K562 (cell line): ENCODE measurements around the gene RSU1.

Experiments used
- ARID2 ChIP-seq: fragments of 450-650 bp; IDR thresholded peaks from 2 replicates; pipeline ENCODE4 v1.6.1; 2017; ENCODE audit warnings: antibody characterized with exemption, mild to moderate bottlenecking
- CBX5 ChIP-seq: IDR thresholded peaks from 2 replicates; pipeline ENCODE4 v1.6.1; 2014; ENCODE audit warnings: low read depth, borderline replicate concordance
- EZH2 ChIP-seq: IDR thresholded peaks from 2 replicates; pipeline ENCODE4 v1.6.1; 2012; ENCODE audit warnings: low read depth, mild to moderate bottlenecking, inconsistent platforms, low read length, borderline replicate concordance
- FOXA3 ChIP-seq, 2 experiments: fragments of 450-650 bp in 1 of 2; sonication (generic) in 1 of 2; formaldehyde crosslinking; IDR thresholded peaks in 1 of 2; conservative IDR thresholded peaks in 1 of 2; 2 replicates each; pipeline versions ENCODE4 v1.4.0 to v1.8.0; 2020 to 2022; ENCODE audit warnings: mild to moderate bottlenecking in 2 of 2, missing genetic modification reagents in 1 of 2
- GABPB1 ChIP-seq: sonication (generic); formaldehyde crosslinking; IDR thresholded peaks from 2 replicates; pipeline ENCODE4 v1.8.0; 2022; ENCODE audit warnings: mild to moderate bottlenecking, missing genetic modification reagents
- HNRNPUL1 ChIP-seq: fragments of 200-400 bp; formaldehyde crosslinking; IDR thresholded peaks from 2 replicates; pipeline ENCODE4 v1.6.1; 2017; ENCODE audit warnings: low read length
- IFI16 ChIP-seq: fragments of 250-450 bp; sonication (Bioruptor Pico); IDR thresholded peaks from 2 replicates; pipeline ENCODE4 v2.1.2; 2022; ENCODE audit warnings: mild to moderate bottlenecking, inconsistent platforms
- MCM3 ChIP-seq: fragments of 450-650 bp; IDR thresholded peaks from 2 replicates; pipeline ENCODE4 v1.6.1; 2016
- NR3C1 ChIP-seq: sonication (generic); formaldehyde crosslinking; IDR thresholded peaks from 2 replicates; pipeline ENCODE4 v1.8.1; 2022; ENCODE audit warnings: missing genetic modification reagents
- RBFOX2 ChIP-seq: fragments of 200-400 bp; formaldehyde crosslinking; IDR thresholded peaks from 2 replicates; pipeline ENCODE4 v1.6.1; 2017; ENCODE audit warnings: low read depth, mild to moderate bottlenecking, low read length, moderate library complexity
- TARDBP ChIP-seq: fragments of 450-650 bp; IDR thresholded peaks from 2 replicates; pipeline ENCODE4 v1.6.1; 2016
- YY1 ChIP-seq, 3 experiments: IDR thresholded peaks; 2 replicates each; pipeline ENCODE4 v1.6.1; 2011; ENCODE audit warnings: low read length in 2 of 3, mild to moderate bottlenecking in 2 of 3, moderate library complexity in 2 of 3, borderline replicate concordance in 1 of 3, control low read depth in 1 of 3, low read depth in 1 of 3; ENCODE audit not compliant: insufficient read depth in 3 of 3, insufficient replicate concordance in 2 of 3, control insufficient read depth in 1 of 3, insufficient read length in 1 of 3; ENCODE audit errors: extremely low read depth in 1 of 3
- TF ChIP-seq, protein P1 (sequence below), 3 experiments: IDR thresholded peaks in 2 of 3; conservative IDR thresholded peaks in 1 of 3; 2 replicates each; pipeline ENCODE4 v1.5.1; 2011 to 2012; ENCODE audit warnings: low read length in 3 of 3, mild to moderate bottlenecking in 3 of 3, control low read depth in 2 of 3, improper control_type of control experiment in 1 of 3, inconsistent platforms in 1 of 3, low read depth in 1 of 3, mixed read lengths in 1 of 3, moderate library complexity in 1 of 3; ENCODE audit not compliant: insufficient read depth in 2 of 3
- TF ChIP-seq, protein P2 (sequence below): sonication (generic); formaldehyde crosslinking; IDR thresholded peaks from 2 replicates; pipeline ENCODE4 v1.8.1; 2023; ENCODE audit warnings: mild to moderate bottlenecking, missing genetic modification reagents

DNA sequence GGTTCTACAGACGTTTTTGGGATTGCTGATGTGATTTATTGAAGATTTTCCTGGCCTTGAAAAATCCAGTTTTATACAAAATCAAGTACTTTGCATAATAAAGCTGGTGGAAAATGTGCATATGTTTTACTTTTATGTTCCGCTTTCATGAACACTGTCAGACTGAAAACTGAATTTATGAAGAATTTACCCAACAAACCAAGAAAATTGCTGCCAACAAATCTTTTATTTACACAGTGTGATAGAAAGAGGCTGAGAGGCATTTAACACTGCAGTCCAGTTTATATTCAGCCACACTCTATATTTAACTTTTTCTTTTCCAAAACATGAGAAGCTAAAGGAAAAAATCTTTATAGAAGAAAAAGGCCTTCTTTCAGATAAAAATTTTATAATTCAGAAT is 35.4 kb upstream of the RSU1 start:
- TF ChIP-seq YY1 (IDR thresholded peaks at IDR 0.05; ENCODE audit: borderline replicate concordance in 1 of 3, control insufficient read depth in 1 of 3, extremely low read depth in 1 of 3, insufficient read depth in 3 of 3, insufficient read length in 1 of 3, insufficient replicate concordance in 2 of 3, low read depth in 1 of 3, low read length in 2 of 3): no peak
- TF ChIP-seq NR3C1 (CRISPR knock-in tag): no peak
- TF ChIP-seq, protein P1, sequence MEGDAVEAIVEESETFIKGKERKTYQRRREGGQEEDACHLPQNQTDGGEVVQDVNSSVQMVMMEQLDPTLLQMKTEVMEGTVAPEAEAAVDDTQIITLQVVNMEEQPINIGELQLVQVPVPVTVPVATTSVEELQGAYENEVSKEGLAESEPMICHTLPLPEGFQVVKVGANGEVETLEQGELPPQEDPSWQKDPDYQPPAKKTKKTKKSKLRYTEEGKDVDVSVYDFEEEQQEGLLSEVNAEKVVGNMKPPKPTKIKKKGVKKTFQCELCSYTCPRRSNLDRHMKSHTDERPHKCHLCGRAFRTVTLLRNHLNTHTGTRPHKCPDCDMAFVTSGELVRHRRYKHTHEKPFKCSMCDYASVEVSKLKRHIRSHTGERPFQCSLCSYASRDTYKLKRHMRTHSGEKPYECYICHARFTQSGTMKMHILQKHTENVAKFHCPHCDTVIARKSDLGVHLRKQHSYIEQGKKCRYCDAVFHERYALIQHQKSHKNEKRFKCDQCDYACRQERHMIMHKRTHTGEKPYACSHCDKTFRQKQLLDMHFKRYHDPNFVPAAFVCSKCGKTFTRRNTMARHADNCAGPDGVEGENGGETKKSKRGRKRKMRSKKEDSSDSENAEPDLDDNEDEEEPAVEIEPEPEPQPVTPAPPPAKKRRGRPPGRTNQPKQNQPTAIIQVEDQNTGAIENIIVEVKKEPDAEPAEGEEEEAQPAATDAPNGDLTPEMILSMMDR (IDR thresholded peaks at IDR 0.05 in 2 of 3, conservative IDR thresholded peaks at IDR 0.05 in 1 of 3; ENCODE audit: insufficient read depth in 2 of 3, low read depth in 1 of 3, low read length in 3 of 3): no peak
- no peak for TF ChIP-seq RBFOX2
- TF ChIP-seq EZH2: no peak
- TF ChIP-seq IFI16 (CRISPR knock-in tag): no peak
- TF ChIP-seq GABPB1: no peak
- TF ChIP-seq FOXA3 (CRISPR knock-in tag; conservative IDR thresholded peaks at IDR 0.05 in 1 of 2, IDR thresholded peaks at IDR 0.05 in 1 of 2): no peak
- TF ChIP-seq CBX5: no peak
- TF ChIP-seq, protein P2, sequence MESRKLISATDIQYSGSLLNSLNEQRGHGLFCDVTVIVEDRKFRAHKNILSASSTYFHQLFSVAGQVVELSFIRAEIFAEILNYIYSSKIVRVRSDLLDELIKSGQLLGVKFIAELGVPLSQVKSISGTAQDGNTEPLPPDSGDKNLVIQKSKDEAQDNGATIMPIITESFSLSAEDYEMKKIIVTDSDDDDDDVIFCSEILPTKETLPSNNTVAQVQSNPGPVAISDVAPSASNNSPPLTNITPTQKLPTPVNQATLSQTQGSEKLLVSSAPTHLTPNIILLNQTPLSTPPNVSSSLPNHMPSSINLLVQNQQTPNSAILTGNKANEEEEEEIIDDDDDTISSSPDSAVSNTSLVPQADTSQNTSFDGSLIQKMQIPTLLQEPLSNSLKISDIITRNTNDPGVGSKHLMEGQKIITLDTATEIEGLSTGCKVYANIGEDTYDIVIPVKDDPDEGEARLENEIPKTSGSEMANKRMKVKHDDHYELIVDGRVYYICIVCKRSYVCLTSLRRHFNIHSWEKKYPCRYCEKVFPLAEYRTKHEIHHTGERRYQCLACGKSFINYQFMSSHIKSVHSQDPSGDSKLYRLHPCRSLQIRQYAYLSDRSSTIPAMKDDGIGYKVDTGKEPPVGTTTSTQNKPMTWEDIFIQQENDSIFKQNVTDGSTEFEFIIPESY: no peak
- no peak for TF ChIP-seq ARID2
- no peak for TF ChIP-seq MCM3
- no peak for TF ChIP-seq TARDBP
- no peak for TF ChIP-seq HNRNPUL1
